ENCODE measurements around the gene CCDC77.
"Not testable (repeated sequence)": the region's sequence is repeated elsewhere in the genome, so short reads cannot be mapped to it uniquely, and the experiment has no call there.

GRCh38 chr12:435737-436136 is 34.3 kb downstream of the CCDC77 start:
- TF ChIP-seq POLR2A, CTCF (IDR thresholded peaks at IDR 0.05): not testable (repeated sequence)

All from vagina (tissue), 2 donors.